Dendritic cell treated with granulocyte-macrophage colony-stimulating factor and Interleukin-4, amounts not matched to agents 40 ng/mL and 50 ng/mL, for 4 days (primary cell): ENCODE data around the gene RNGTT.

Experiments
- H3K27ac Mint-ChIP-seq: one replicate; pipeline ENCODE4 v1.8.0; 2022; ENCODE audit warnings: mild to moderate bottlenecking, mixed read lengths
- H3K27me3 Mint-ChIP-seq: one replicate; pipeline ENCODE4 v1.8.0; 2022; ENCODE audit warnings: mild to moderate bottlenecking, mixed read lengths
- H3K36me3 Mint-ChIP-seq: one replicate; pipeline ENCODE4 v1.8.0; 2022; ENCODE audit warnings: low read depth, mixed read lengths
- H3K4me1 Mint-ChIP-seq: one replicate; pipeline ENCODE4 v1.8.0; 2022; ENCODE audit warnings: low read depth, mixed read lengths
- H3K4me3 Mint-ChIP-seq: one replicate; pipeline ENCODE4 v1.8.0; 2022; ENCODE audit warnings: mild to moderate bottlenecking, moderate library complexity, mixed read lengths
- H3K9me3 Mint-ChIP-seq: one replicate; pipeline ENCODE4 v1.8.0; 2022; ENCODE audit warnings: mixed read lengths
- intact Hi-C: fragments of 100-400 bp; cut with micrococcal nuclease; formaldehyde crosslinking; loops from one replicate; pipeline ENCODE4 v1.15.0; 2022

The RNGTT gene

GRCh38 chr6:88629838-88630494 is 333.5 kb downstream of the RNGTT start:
- intact Hi-C loops = no loop called here

GRCh38 chr6:88626460-88626859 is 337.0 kb downstream of the RNGTT start:
- no peaks in the 10 kb centered on the region for H3K27me3 Mint-ChIP-seq

More at GRCh38 chr6:88629838-88630494, 333.5 kb downstream of the RNGTT start:
- Mint-ChIP-seq H3K4me1 (no peaks in the 10 kb centered on the region), H3K9me3 (no peaks in the 10 kb centered on the region), H3K4me3 (no peak overlapping the region), H3K27me3 (no peaks in the 10 kb centered on the region), H3K36me3 (no peaks in the 10 kb centered on the region), H3K27ac (no peak overlapping the region)

GRCh38 chr6:88623531-88623930 is 339.9 kb downstream of the RNGTT start:
- Mint-ChIP-seq H3K4me1 (no peaks in the 10 kb centered on the region), H3K27me3 (no peaks in the 10 kb centered on the region), H3K27ac (no peak overlapping the region), H3K9me3 (no peaks in the 10 kb centered on the region), H3K4me3 (no peak overlapping the region), H3K36me3 (no peaks in the 10 kb centered on the region)
- intact Hi-C loops = no loop called here

More at GRCh38 chr6:88626460-88626859, 337.0 kb downstream of the RNGTT start:
- Mint-ChIP-seq H3K9me3 (no peaks in the 10 kb centered on the region), H3K36me3 (no peaks in the 10 kb centered on the region), H3K4me3 (no peak overlapping the region), H3K4me1 (no peaks in the 10 kb centered on the region), H3K27ac (no peak overlapping the region)
- intact Hi-C loops = no loop called here

- intact Hi-C loops = no loop called here
- Mint-ChIP-seq H3K27ac (no peak overlapping the region), H3K36me3 (no peaks in the 10 kb centered on the region), H3K4me3 (no peak overlapping the region), H3K4me1 (peaks cover 8% of the 10 kb centered on the region), H3K9me3 (no peaks in the 10 kb centered on the region), H3K27me3 (no peaks in the 10 kb centered on the region)
Measured at GRCh38 chr6:88619951-88620350, 343.5 kb downstream of the RNGTT start.

GRCh38 chr6:88616380-88616779 is 347.0 kb downstream of the RNGTT start:
- no peaks in the 10 kb centered on the region for H3K27me3 Mint-ChIP-seq

GRCh38 chr6:88614316-88614877 is 349.0 kb downstream of the RNGTT start:
- no peaks in the 10 kb centered on the region for H3K9me3 Mint-ChIP-seq
- H3K4me1 Mint-ChIP-seq = peaks cover 8% of the 10 kb centered on the region
- intact Hi-C loops = no loop called here
- H3K27me3 Mint-ChIP-seq = no peaks in the 10 kb centered on the region
- H3K36me3 Mint-ChIP-seq = peaks cover 23% of the 10 kb centered on the region
- no peak overlapping the region for H3K4me3 Mint-ChIP-seq
- H3K27ac Mint-ChIP-seq = no peak overlapping the region

More at GRCh38 chr6:88616380-88616779, 347.0 kb downstream of the RNGTT start:
- intact Hi-C loops = no loop called here
- peaks cover 8% of the 10 kb centered on the region for H3K4me1 Mint-ChIP-seq
- H3K4me3 Mint-ChIP-seq = no peak overlapping the region
- no peak overlapping the region for H3K27ac Mint-ChIP-seq
- peaks cover 23% of the 10 kb centered on the region for H3K36me3 Mint-ChIP-seq
- no peaks in the 10 kb centered on the region for H3K9me3 Mint-ChIP-seq

- Mint-ChIP-seq H3K27ac (no peak overlapping the region), H3K27me3 (no peaks in the 10 kb centered on the region), H3K4me1 (peaks cover 8% of the 10 kb centered on the region), H3K9me3 (no peaks in the 10 kb centered on the region), H3K4me3 (no peak overlapping the region), H3K36me3 (peaks cover 23% of the 10 kb centered on the region)
- intact Hi-C loops = no loop called here
Measured at GRCh38 chr6:88612631-88613030, 350.8 kb downstream of the RNGTT start.

GRCh38 chr6:88611721-88612120 is 351.7 kb downstream of the RNGTT start:
- intact Hi-C loops = no loop called here
- Mint-ChIP-seq H3K27ac (no peak overlapping the region), H3K36me3 (peaks cover 23% of the 10 kb centered on the region), H3K9me3 (no peaks in the 10 kb centered on the region), H3K4me1 (peaks cover 5% of the 10 kb centered on the region), H3K4me3 (no peak overlapping the region), H3K27me3 (no peaks in the 10 kb centered on the region)

- Mint-ChIP-seq H3K4me1 (no peaks in the 10 kb centered on the region), H3K27me3 (no peaks in the 10 kb centered on the region), H3K27ac (no peak overlapping the region), H3K9me3 (no peaks in the 10 kb centered on the region), H3K4me3 (no peak overlapping the region), H3K36me3 (peaks cover 23% of the 10 kb centered on the region)
- intact Hi-C loops = no loop called here
Measured at GRCh38 chr6:88609983-88610382, 353.4 kb downstream of the RNGTT start.

- no peaks in the 10 kb centered on the region for H3K36me3 Mint-ChIP-seq
- intact Hi-C loops = no loop called here
- H3K4me1 Mint-ChIP-seq = no peaks in the 10 kb centered on the region
- H3K27me3 Mint-ChIP-seq = no peaks in the 10 kb centered on the region
- H3K4me3 Mint-ChIP-seq = no peak overlapping the region
- no peak overlapping the region for H3K27ac Mint-ChIP-seq
- H3K9me3 Mint-ChIP-seq = no peaks in the 10 kb centered on the region
Measured at GRCh38 chr6:88605271-88605670, 358.1 kb downstream of the RNGTT start.

GRCh38 chr6:88599571-88599970 is 363.8 kb downstream of the RNGTT start:
- intact Hi-C loops = no loop called here
- H3K36me3 Mint-ChIP-seq = no peaks in the 10 kb centered on the region
- peaks cover 8% of the 10 kb centered on the region for H3K9me3 Mint-ChIP-seq
- H3K27ac Mint-ChIP-seq = no peak overlapping the region
- H3K4me1 Mint-ChIP-seq = no peaks in the 10 kb centered on the region
- H3K4me3 Mint-ChIP-seq = no peak overlapping the region
- no peaks in the 10 kb centered on the region for H3K27me3 Mint-ChIP-seq

GRCh38 chr6:88596801-88597200 is 366.6 kb downstream of the RNGTT start:
- H3K27me3 Mint-ChIP-seq = no peaks in the 10 kb centered on the region
- H3K36me3 Mint-ChIP-seq = no peaks in the 10 kb centered on the region
- intact Hi-C loops = no loop called here
- no peaks in the 10 kb centered on the region for H3K4me1 Mint-ChIP-seq
- H3K4me3 Mint-ChIP-seq = no peak overlapping the region
- no peak overlapping the region for H3K27ac Mint-ChIP-seq
- peaks cover 26% of the 10 kb centered on the region for H3K9me3 Mint-ChIP-seq

GRCh38 chr6:88588938-88589337 is 374.5 kb downstream of the RNGTT start:
- H3K27me3 Mint-ChIP-seq = no peaks in the 10 kb centered on the region
- H3K4me1 Mint-ChIP-seq = no peaks in the 10 kb centered on the region
- H3K27ac Mint-ChIP-seq = no peak overlapping the region
- intact Hi-C loops = no loop called here
- no peak overlapping the region for H3K4me3 Mint-ChIP-seq
- no peaks in the 10 kb centered on the region for H3K36me3 Mint-ChIP-seq
- peaks cover 52% of the 10 kb centered on the region for H3K9me3 Mint-ChIP-seq

GRCh38 chr6:88587150-88587520 is 376.3 kb downstream of the RNGTT start:
- no peak overlapping the region for H3K4me3 Mint-ChIP-seq
- peaks cover 53% of the 10 kb centered on the region for H3K9me3 Mint-ChIP-seq
- H3K27ac Mint-ChIP-seq = no peak overlapping the region
- intact Hi-C loops = no loop called here
- H3K27me3 Mint-ChIP-seq = no peaks in the 10 kb centered on the region
- no peaks in the 10 kb centered on the region for H3K36me3 Mint-ChIP-seq
- H3K4me1 Mint-ChIP-seq = no peaks in the 10 kb centered on the region
